Testis (tissue), 2 donors: ENCODE measurements around the gene TPST1.

Experiments used
- POLR2A ChIP-seq: fragments of 450-650 bp; IDR thresholded peaks from one replicate; pipeline ENCODE4 v1.6.1; 2017; ENCODE audit warnings: antibody characterized with exemption, mild to moderate bottlenecking, moderate library complexity
- TF ChIP-seq, protein P1 (sequence below), 3 experiments: fragments of 450-650 bp in 2 of 3; fragments of 200-600 bp in 1 of 3; sonication (generic) in 1 of 3; IDR thresholded peaks; one replicate each; pipeline ENCODE4 v1.5.1; 2016 to 2019; ENCODE audit warnings: antibody characterized with exemption in 3 of 3, mild to moderate bottlenecking in 2 of 3, moderate library complexity in 1 of 3

DNA sequence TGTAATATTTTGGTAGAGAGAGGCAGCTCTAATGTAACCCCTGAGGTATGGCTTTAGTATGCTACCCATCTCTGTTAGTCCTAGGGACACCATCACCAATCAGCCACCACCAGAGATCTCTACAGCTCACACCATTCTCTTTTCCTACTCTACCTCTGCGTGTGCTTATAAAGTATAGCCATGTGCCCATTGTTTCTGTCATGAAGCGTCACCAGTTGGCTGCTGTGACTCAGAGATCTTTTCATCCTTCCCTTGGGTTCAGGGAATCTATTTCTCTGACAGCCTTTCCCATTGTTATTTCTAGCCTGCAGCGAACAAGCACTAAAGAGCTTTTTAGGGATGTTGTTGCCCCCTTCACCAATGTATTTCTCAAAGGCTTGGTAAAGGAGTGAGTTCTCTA, 103.3 kb downstream of the TPST1 start:
- TF ChIP-seq, protein P1, sequence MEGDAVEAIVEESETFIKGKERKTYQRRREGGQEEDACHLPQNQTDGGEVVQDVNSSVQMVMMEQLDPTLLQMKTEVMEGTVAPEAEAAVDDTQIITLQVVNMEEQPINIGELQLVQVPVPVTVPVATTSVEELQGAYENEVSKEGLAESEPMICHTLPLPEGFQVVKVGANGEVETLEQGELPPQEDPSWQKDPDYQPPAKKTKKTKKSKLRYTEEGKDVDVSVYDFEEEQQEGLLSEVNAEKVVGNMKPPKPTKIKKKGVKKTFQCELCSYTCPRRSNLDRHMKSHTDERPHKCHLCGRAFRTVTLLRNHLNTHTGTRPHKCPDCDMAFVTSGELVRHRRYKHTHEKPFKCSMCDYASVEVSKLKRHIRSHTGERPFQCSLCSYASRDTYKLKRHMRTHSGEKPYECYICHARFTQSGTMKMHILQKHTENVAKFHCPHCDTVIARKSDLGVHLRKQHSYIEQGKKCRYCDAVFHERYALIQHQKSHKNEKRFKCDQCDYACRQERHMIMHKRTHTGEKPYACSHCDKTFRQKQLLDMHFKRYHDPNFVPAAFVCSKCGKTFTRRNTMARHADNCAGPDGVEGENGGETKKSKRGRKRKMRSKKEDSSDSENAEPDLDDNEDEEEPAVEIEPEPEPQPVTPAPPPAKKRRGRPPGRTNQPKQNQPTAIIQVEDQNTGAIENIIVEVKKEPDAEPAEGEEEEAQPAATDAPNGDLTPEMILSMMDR (IDR thresholded peaks at IDR 0.05) = no peak
- TF ChIP-seq POLR2A = no peak
